Measurements from ENCODE around the gene KIAA0319L.

The KIAA0319L gene

GRCh38 chr1:35560256-35561225 is 3.3 kb upstream of the KIAA0319L start:
- DNase-seq (ENCODE audit: insufficient read length), result no peak
- TF ChIP-seq POLR2A (IDR thresholded peaks at IDR 0.05; ENCODE audit: low read depth, low read length) (no peak), POLR2AphosphoS5 (IDR thresholded peaks at IDR 0.05; ENCODE audit: low read depth, low read length) (no peak), TAF1 (IDR thresholded peaks at IDR 0.05; ENCODE audit: borderline replicate concordance, low read depth, low read length) (no peak)
- FAIRE-seq, result no peak

GRCh38 chr1:35559317-35559944 is 2.2 kb upstream of the KIAA0319L start:
- no peak for FAIRE-seq
- DNase-seq (ENCODE audit: insufficient read length), result no peak
- no peak for TF ChIP-seq TAF1 (IDR thresholded peaks at IDR 0.05; ENCODE audit: borderline replicate concordance, low read depth, low read length)
- no peak for TF ChIP-seq POLR2AphosphoS5 (IDR thresholded peaks at IDR 0.05; ENCODE audit: low read depth, low read length)
- no peak for TF ChIP-seq POLR2A (IDR thresholded peaks at IDR 0.05; ENCODE audit: low read depth, low read length)

GRCh38 chr1:35558374-35559316 is 1.4 kb upstream of the KIAA0319L start:
- DNase-seq (ENCODE audit: insufficient read length), result no peak
- TF ChIP-seq POLR2A (IDR thresholded peaks at IDR 0.05; ENCODE audit: low read depth, low read length), result no peak
- no peak for TF ChIP-seq POLR2AphosphoS5 (IDR thresholded peaks at IDR 0.05; ENCODE audit: low read depth, low read length)
- TF ChIP-seq TAF1 (IDR thresholded peaks at IDR 0.05; ENCODE audit: borderline replicate concordance, low read depth, low read length), result no peak
- peak; percentile 70 for FAIRE-seq

- FAIRE-seq (peak; percentile 100), DNase-seq (ENCODE audit: insufficient read length) (peak; percentile 97)
- TF ChIP-seq POLR2A (IDR thresholded peaks at IDR 0.05; ENCODE audit: low read depth, low read length) (peak; percentile 94), POLR2AphosphoS5 (IDR thresholded peaks at IDR 0.05; ENCODE audit: low read depth, low read length) (peak; percentile 87; the same call in 1 of the 2 replicates), TAF1 (IDR thresholded peaks at IDR 0.05; ENCODE audit: borderline replicate concordance, low read depth, low read length) (peak; percentile 59; the same call in 1 of the 2 replicates)
Measured at GRCh38 chr1:35557611-35558373, 589 bp upstream of the KIAA0319L start, which contains the start of gene NCDN. Gene NCDN (plus strand): TSS chr1:35557799. CDS start chr1:35558191, 392 bp downstream.

- DNase-seq (ENCODE audit: insufficient read length), result no peak
- TF ChIP-seq POLR2A (IDR thresholded peaks at IDR 0.05; ENCODE audit: low read depth, low read length) (no peak), POLR2AphosphoS5 (IDR thresholded peaks at IDR 0.05; ENCODE audit: low read depth, low read length) (no peak), TAF1 (IDR thresholded peaks at IDR 0.05; ENCODE audit: borderline replicate concordance, low read depth, low read length) (no peak)
- FAIRE-seq, result no peak
Measured at GRCh38 chr1:35556484-35557117, 602 bp downstream of the KIAA0319L start.

- peak; percentile 73 for FAIRE-seq
Measured at GRCh38 chr1:35555601-35556477, 1.4 kb downstream of the KIAA0319L start.

GRCh38 chr1:35555212-35555584 is 2.0 kb downstream of the KIAA0319L start:
- FAIRE-seq (peak; percentile 21), DNase-seq (ENCODE audit: insufficient read length) (no peak)
- TF ChIP-seq POLR2AphosphoS5 (IDR thresholded peaks at IDR 0.05; ENCODE audit: low read depth, low read length), result no peak
- no peak for TF ChIP-seq POLR2A (IDR thresholded peaks at IDR 0.05; ENCODE audit: low read depth, low read length)
- no peak for TF ChIP-seq TAF1 (IDR thresholded peaks at IDR 0.05; ENCODE audit: borderline replicate concordance, low read depth, low read length)

More at GRCh38 chr1:35555601-35556477, 1.4 kb downstream of the KIAA0319L start:
- no peak for DNase-seq (ENCODE audit: insufficient read length)
- TF ChIP-seq POLR2A (IDR thresholded peaks at IDR 0.05; ENCODE audit: low read depth, low read length), result no peak
- no peak for TF ChIP-seq POLR2AphosphoS5 (IDR thresholded peaks at IDR 0.05; ENCODE audit: low read depth, low read length)
- no peak for TF ChIP-seq TAF1 (IDR thresholded peaks at IDR 0.05; ENCODE audit: borderline replicate concordance, low read depth, low read length)

GRCh38 chr1:35554266-35555211 is 2.7 kb downstream of the KIAA0319L start:
- no peak for DNase-seq (ENCODE audit: insufficient read length)
- no peak for TF ChIP-seq POLR2A (IDR thresholded peaks at IDR 0.05; ENCODE audit: low read depth, low read length)
- no peak for TF ChIP-seq TAF1 (IDR thresholded peaks at IDR 0.05; ENCODE audit: borderline replicate concordance, low read depth, low read length)
- TF ChIP-seq POLR2AphosphoS5 (IDR thresholded peaks at IDR 0.05; ENCODE audit: low read depth, low read length), result no peak
- no peak for FAIRE-seq
